Tibial nerve (tissue), 3 donors: Measurements from ENCODE around the gene COL28A1.

Experiments
- CTCF ChIP-seq, 5 experiments: fragments of 200-600 bp in 3 of 5; fragments of 450-650 bp in 2 of 5; sonication (generic) in 3 of 5; IDR thresholded peaks; one replicate each; pipeline ENCODE4 v1.5.1; 2016 to 2019; ENCODE audit warnings: antibody characterized with exemption in 5 of 5, mild to moderate bottlenecking in 3 of 5, moderate library complexity in 2 of 5
- POLR2A ChIP-seq, 2 donors: fragments of 450-650 bp; IDR thresholded peaks; one replicate each; pipeline ENCODE4 v1.6.1; 2017; ENCODE audit warnings: antibody characterized with exemption in 2 of 2, mild to moderate bottlenecking in 2 of 2, moderate library complexity in 2 of 2

GRCh38 chr7:7583731-7584130, 48.1 kb upstream of the COL28A1 start:
- TF ChIP-seq POLR2A (IDR thresholded peaks at IDR 0.05): no peak
- no peak for TF ChIP-seq CTCF (IDR thresholded peaks at IDR 0.05)
